Measurements from ENCODE around the gene UBAP2.

UBAP2 gene

GRCh38 chr9:33907347-33907746 lies 141.3 kb downstream of the UBAP2 start:
- no peak for DNase-seq (ENCODE audit: low spot score)
- TF ChIP-seq CTCF (IDR thresholded peaks at IDR 0.05; ENCODE audit: extremely low read depth, missing control alignments), result no peak

- no peak for DNase-seq (ENCODE audit: low spot score)
- no peak for TF ChIP-seq CTCF (IDR thresholded peaks at IDR 0.05; ENCODE audit: extremely low read depth, missing control alignments)
Observed at GRCh38 chr9:33906769-33907168, 141.9 kb downstream of the UBAP2 start.

GRCh38 chr9:33905137-33905536 lies 143.6 kb downstream of the UBAP2 start:
- no peak for DNase-seq (ENCODE audit: low spot score)
- TF ChIP-seq CTCF (IDR thresholded peaks at IDR 0.05; ENCODE audit: extremely low read depth, missing control alignments), result no peak

GRCh38 chr9:33903157-33903780 lies 145.4 kb downstream of the UBAP2 start:
- DNase-seq (ENCODE audit: low spot score), result no peak
- no peak for TF ChIP-seq CTCF (IDR thresholded peaks at IDR 0.05; ENCODE audit: extremely low read depth, missing control alignments)

- TF ChIP-seq CTCF (IDR thresholded peaks at IDR 0.05; ENCODE audit: extremely low read depth, missing control alignments), result no peak
- no peak for DNase-seq (ENCODE audit: low spot score)
Observed at GRCh38 chr9:33894316-33894715, 154.4 kb downstream of the UBAP2 start.

- DNase-seq (ENCODE audit: low spot score), result no peak
- no peak for TF ChIP-seq CTCF (IDR thresholded peaks at IDR 0.05; ENCODE audit: extremely low read depth, missing control alignments)
Observed at GRCh38 chr9:33893861-33894260, 154.8 kb downstream of the UBAP2 start.

GRCh38 chr9:33885948-33886347 lies 162.7 kb downstream of the UBAP2 start:
- no peak for DNase-seq (ENCODE audit: low spot score)
- no peak for TF ChIP-seq CTCF (IDR thresholded peaks at IDR 0.05; ENCODE audit: extremely low read depth, missing control alignments)

Data from GM20000 (cell line).